Fibroblast of lung (primary cell): ENCODE measurements around the gene STK10.

Experiments
- EZH2 ChIP-seq: IDR thresholded peaks from 2 replicates; pipeline ENCODE4 v1.5.1; 2012; ENCODE audit warnings: low read length, control low read depth, mild to moderate bottlenecking; ENCODE audit errors: missing control alignments
- TF ChIP-seq, protein P1 (sequence below), 2 donors: IDR thresholded peaks in 1 of 2; conservative IDR thresholded peaks in 1 of 2; 1 replicate in 1 of 2; 2 replicates in 1 of 2; pipeline ENCODE4 v1.5.1; 2011 to 2012; ENCODE audit warnings: low read length in 2 of 2, control low read depth in 1 of 2, inconsistent platforms in 1 of 2, low read depth in 1 of 2, mild to moderate bottlenecking in 1 of 2

- TF ChIP-seq, protein P1, sequence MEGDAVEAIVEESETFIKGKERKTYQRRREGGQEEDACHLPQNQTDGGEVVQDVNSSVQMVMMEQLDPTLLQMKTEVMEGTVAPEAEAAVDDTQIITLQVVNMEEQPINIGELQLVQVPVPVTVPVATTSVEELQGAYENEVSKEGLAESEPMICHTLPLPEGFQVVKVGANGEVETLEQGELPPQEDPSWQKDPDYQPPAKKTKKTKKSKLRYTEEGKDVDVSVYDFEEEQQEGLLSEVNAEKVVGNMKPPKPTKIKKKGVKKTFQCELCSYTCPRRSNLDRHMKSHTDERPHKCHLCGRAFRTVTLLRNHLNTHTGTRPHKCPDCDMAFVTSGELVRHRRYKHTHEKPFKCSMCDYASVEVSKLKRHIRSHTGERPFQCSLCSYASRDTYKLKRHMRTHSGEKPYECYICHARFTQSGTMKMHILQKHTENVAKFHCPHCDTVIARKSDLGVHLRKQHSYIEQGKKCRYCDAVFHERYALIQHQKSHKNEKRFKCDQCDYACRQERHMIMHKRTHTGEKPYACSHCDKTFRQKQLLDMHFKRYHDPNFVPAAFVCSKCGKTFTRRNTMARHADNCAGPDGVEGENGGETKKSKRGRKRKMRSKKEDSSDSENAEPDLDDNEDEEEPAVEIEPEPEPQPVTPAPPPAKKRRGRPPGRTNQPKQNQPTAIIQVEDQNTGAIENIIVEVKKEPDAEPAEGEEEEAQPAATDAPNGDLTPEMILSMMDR (conservative IDR thresholded peaks at IDR 0.05 in 1 of 2, IDR thresholded peaks at IDR 0.05 in 1 of 2; ENCODE audit: low read depth in 1 of 2, low read length in 2 of 2) = no peak
- no peak for TF ChIP-seq EZH2
Measured at GRCh38 chr5:171992813-171993212, 195.2 kb downstream of the STK10 start.
